Measurements from ENCODE around the gene SEC16A. TPM values are rescaled to one million over a fixed set of nuclear protein-coding genes. Genes with fewer than 3 reads are reported as not detected.

The SEC16A gene
- total RNA-seq, 1 donor from 2014 or later = 78.8 TPM

DNA sequence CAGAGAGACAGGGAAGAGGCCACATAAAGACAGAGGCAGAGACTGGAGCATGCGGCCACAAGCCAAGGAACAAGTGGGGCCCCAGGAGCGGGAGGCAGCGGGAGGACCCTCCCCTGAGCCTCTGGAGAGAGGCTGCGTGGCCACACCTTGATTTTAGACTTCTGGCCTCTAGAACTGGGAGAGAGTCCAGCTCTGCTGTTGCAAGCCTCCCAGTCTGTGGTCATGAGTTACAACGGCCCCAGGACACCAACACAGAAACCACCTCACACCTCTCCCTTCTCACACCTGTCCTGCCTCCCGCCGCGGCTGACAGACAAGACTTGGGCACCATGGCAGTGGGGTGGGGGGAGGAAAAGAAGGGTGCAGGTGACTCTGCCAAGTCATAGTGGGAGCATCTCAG, 45.4 kb downstream of the SEC16A start:
- Mint-ChIP-seq H3K9me3 (no peaks in the 10 kb centered on the region), H3K36me3 (ENCODE audit: low read depth) (peaks cover 36% of the 10 kb centered on the region), H3K4me1 (peaks cover 26% of the 10 kb centered on the region), H3K27ac (no peak overlapping the region), H3K4me3 (peak overlapping the region; percentile 84), H3K27me3 (no peaks in the 10 kb centered on the region)
- intact Hi-C loops (cut with micrococcal nuclease) = no loop called here
- CTCF ChIA-PET = no interaction called here
- ATAC-seq (ENCODE audit: low read depth) (no peak), DNase-seq (no peak)
- POLR2A ChIA-PET = no interaction called here
- TF ChIP-seq, protein P1, sequence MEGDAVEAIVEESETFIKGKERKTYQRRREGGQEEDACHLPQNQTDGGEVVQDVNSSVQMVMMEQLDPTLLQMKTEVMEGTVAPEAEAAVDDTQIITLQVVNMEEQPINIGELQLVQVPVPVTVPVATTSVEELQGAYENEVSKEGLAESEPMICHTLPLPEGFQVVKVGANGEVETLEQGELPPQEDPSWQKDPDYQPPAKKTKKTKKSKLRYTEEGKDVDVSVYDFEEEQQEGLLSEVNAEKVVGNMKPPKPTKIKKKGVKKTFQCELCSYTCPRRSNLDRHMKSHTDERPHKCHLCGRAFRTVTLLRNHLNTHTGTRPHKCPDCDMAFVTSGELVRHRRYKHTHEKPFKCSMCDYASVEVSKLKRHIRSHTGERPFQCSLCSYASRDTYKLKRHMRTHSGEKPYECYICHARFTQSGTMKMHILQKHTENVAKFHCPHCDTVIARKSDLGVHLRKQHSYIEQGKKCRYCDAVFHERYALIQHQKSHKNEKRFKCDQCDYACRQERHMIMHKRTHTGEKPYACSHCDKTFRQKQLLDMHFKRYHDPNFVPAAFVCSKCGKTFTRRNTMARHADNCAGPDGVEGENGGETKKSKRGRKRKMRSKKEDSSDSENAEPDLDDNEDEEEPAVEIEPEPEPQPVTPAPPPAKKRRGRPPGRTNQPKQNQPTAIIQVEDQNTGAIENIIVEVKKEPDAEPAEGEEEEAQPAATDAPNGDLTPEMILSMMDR (IDR thresholded peaks at IDR 0.05) = no peak

DNA sequence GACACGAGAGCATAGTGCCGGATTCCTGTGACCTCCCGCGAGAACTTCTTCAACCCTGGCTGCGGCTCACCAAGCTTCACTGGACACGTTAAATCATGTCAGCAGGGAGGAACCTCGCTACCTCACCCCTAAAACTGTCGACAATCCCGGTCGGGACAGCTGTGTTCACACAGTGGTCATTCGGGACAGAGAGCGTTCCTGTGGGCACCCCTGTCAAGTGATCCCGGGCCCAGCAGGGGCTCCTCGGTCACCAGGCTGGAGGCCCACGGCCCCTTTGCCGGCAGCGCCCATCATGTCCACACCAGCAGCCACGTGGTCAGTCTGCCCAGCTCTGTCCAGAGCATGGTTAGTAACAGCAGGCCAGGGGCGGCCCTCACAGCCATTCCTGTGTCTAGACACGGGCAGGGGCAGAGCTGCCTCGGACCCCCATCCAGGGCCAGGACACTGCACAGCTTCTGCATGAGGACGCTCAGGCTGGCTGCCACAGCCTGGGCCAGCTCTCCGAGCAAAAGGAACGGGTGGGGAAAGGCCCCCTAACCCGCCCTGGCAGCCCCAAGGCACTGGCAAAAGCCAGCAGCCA, 46.7 kb downstream of the SEC16A start:
- peak overlapping the region; percentile 84 for H3K4me3 Mint-ChIP-seq
- no peak for ATAC-seq (ENCODE audit: low read depth)
- H3K4me1 Mint-ChIP-seq = peaks cover 26% of the 10 kb centered on the region
- no peak for DNase-seq
- TF ChIP-seq, protein P1 (IDR thresholded peaks at IDR 0.05) = no peak
- H3K9me3 Mint-ChIP-seq = no peaks in the 10 kb centered on the region
- H3K27ac Mint-ChIP-seq = no peak overlapping the region
- POLR2A ChIA-PET = no interaction called here
- H3K27me3 Mint-ChIP-seq = no peaks in the 10 kb centered on the region
- intact Hi-C loops (cut with micrococcal nuclease) = no loop called here
- CTCF ChIA-PET = no interaction called here
- peaks cover 31% of the 10 kb centered on the region for H3K36me3 Mint-ChIP-seq (ENCODE audit: low read depth)

DNA sequence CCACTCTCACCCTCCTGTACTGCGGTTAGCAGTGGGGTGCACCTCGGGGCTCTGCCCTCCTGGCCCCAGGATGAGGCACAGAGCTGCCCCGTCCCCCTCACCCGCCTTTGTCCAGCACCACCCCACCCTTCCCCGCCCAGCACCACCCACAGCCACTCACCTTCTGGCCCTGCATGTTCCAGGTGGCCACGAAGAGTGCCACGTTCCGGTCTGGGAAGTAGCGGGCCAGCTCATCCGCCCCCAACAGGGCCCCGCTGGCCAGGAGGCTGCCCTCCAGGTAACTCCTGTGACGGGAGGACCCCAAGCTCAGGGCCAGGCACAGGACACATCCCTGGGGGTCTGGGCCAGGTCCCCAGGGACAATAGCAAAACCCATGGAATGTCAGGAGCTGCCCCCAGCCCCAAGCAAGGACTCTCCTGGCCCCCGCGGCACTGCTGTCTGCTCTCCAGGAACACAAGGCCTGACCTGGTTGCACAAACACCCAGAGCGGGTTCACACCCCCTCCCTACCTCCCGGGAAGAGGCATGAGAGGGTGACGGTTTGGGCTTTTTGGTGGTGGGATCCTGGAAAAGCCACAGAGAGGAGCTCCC, 48.2 kb downstream of the SEC16A start:
- DNase-seq = no peak
- ChIA-PET POLR2A (no interaction called here), CTCF (no interaction called here)
- TF ChIP-seq, protein P1 (IDR thresholded peaks at IDR 0.05) = no peak
- no peak overlapping the region for H3K27ac Mint-ChIP-seq
- H3K36me3 Mint-ChIP-seq (ENCODE audit: low read depth) = peaks cover 29% of the 10 kb centered on the region
- intact Hi-C loops (cut with micrococcal nuclease) = no loop called here
- no peaks in the 10 kb centered on the region for H3K27me3 Mint-ChIP-seq
- ATAC-seq (ENCODE audit: low read depth) = no peak
- H3K4me1 Mint-ChIP-seq = peaks cover 26% of the 10 kb centered on the region
- no peaks in the 10 kb centered on the region for H3K9me3 Mint-ChIP-seq
- H3K4me3 Mint-ChIP-seq = no peak overlapping the region

DNA sequence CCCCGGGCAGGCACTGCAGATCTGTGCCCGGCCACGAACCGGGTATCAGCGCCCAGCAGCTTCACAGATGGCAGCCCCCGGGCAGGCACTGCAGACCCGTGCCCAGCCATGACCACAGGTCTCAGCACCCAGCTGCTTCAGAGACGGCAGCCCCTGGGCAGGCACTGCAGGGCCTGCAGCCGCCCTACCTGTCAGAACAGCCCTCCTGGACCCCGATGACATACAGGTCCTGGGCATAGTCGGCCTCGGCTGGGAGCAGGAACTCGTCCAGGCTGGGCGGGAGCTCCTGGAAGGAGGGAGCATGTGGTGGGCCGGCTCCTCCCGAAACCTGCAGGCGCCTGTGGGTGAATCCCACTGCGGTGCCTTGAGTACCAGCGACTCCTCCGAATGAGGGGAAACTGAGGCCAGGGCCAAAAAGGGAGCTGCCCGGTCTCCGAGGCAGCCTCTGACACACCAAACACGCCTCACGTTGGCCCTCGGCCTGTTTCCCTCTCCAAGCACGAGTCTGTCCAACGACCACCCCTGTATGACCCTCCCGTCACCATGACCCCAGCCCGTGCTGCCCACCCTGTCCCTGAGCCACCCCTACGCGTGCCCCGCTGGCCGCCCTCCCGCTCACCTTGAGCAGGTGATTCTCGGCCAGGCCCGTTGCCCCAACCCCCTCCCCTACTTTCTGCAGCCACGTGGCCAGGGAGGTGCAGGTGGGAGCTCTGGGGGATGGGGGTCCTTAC, 48.8 kb downstream of the SEC16A start:
- Mint-ChIP-seq H3K27ac (no peak overlapping the region), H3K27me3 (no peaks in the 10 kb centered on the region), H3K9me3 (no peaks in the 10 kb centered on the region), H3K4me3 (no peak overlapping the region), H3K4me1 (peaks cover 26% of the 10 kb centered on the region), H3K36me3 (ENCODE audit: low read depth) (peaks cover 35% of the 10 kb centered on the region)
- DNase-seq = no peak
- POLR2A ChIA-PET = no interaction called here
- ATAC-seq (ENCODE audit: low read depth) = no peak
- TF ChIP-seq, protein P1 (IDR thresholded peaks at IDR 0.05) = no peak
- intact Hi-C loops (cut with micrococcal nuclease) = no loop called here
- CTCF ChIA-PET = no interaction called here

GRCh38 chr9:136433043-136433715, 49.7 kb downstream of the SEC16A start:
- DNase-seq (no peak), ATAC-seq (ENCODE audit: low read depth) (no peak)
- Mint-ChIP-seq H3K4me1 (peaks cover 23% of the 10 kb centered on the region), H3K9me3 (no peaks in the 10 kb centered on the region), H3K36me3 (ENCODE audit: low read depth) (peaks cover 40% of the 10 kb centered on the region), H3K27ac (no peak overlapping the region), H3K27me3 (no peaks in the 10 kb centered on the region), H3K4me3 (no peak overlapping the region)
- TF ChIP-seq, protein P1 (IDR thresholded peaks at IDR 0.05) = no peak
- intact Hi-C loops (cut with micrococcal nuclease) = no loop called here
- ChIA-PET CTCF (no interaction called here), POLR2A (no interaction called here)

Measured in activated B cell treated with CpG ODN at 0.5 μM for 24 hours (primary cell).